Renal pelvis (tissue), 4 donors: ENCODE results near the gene PRIMA1. TPM values are rescaled to one million over a fixed set of nuclear protein-coding genes. Genes with fewer than 3 reads are reported as not detected.

Experiments used
- DNase-seq: peaks from one replicate; pipeline ENCODE4 v3.0.0-alpha.2; 2013
- polyA plus RNA-seq, 3 donors: library from polyadenylated mRNA; unstranded; fragments of 120-200 nt; gene quantifications; one replicate each; pipeline ENCODE4 v1.2.1, GENCODE V29; 2013; ENCODE audit not compliant: insufficient read length in 3 of 3

The PRIMA1 gene
- polyA plus RNA-seq, 3 donors = 1.4 to 1.6 (median 1.5) TPM

GRCh38 chr14:93683226-93683625 lies 105.1 kb downstream of the PRIMA1 start:
- no peak for DNase-seq

DNA sequence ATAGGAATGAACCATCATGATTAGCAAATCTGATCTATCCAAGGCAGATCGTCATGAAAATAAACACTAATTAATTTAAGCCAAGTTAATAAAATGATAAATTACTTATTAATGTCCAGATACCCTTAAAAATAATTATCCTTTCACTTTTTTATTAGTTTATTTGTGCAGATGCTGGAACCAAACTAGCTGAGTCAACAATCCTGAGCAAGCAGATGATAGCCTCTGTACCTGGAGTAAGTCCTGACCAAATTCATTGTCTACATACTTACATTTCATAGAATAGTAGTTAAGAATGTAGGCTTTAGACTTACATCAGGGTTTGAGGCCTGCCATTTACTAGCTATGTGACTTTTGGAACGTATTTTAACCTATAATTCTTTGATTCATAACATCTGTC lies 105.8 kb downstream of the PRIMA1 start:
- DNase-seq = no peak

GRCh38 chr14:93676416-93676958 lies 111.8 kb downstream of the PRIMA1 start:
- DNase-seq = no peak

DNA sequence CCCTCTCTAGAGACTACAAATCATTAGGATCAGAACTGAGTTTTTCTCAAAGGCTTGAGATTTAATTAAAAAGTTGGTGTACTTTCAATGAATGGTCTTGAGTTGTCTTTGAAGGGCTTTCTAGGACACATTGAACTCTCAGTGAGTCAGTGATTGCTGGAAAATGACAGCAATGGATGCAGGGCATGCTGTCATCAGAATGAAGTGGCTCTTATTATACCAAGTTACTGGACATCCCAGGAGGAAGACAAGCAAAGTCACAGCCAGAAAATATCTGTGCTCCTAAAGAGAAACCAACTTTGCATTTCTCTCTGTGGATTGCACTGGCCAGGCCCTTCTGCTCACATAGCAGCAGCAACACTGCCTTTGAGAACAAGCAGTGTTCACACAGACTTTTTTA lies 112.6 kb downstream of the PRIMA1 start:
- DNase-seq = no peak

DNA sequence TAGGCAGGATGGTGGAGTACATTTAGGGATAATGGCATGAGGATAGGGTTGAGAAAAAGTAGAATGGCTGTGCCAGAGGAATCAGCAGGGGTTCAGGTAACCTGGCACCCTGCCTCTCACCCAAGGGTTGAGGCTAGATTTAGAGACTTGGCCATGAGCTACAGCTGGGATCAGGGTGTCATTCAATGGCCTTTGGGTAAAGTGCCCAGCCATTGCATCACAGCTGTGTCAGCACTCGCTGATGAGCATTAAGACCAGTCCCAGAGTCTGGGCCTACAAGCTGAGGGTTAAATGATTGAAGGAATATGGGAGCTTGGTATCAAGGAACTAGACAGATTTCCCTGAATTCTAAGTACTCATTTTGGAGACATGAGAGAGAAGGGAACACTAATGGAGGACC lies 113.9 kb downstream of the PRIMA1 start:
- DNase-seq = no peak

DNA sequence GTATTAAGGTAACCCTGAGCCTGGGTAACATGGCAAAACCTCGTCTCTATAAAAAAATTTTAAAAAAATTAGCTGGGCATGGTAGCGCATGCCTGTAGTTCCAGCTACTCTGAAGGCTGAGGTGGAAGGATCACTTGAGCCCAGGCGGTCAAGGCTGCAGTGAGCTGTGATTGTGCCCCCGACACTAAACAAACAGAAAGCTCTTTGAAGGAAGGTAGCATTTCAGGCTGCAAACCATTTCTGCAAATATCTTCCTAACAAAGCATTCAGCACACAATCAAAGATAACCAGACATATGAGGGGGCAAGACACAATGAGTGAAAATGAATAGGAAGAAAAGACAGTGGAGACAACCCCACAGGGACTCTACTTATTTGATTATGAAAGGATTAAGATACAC lies 118.7 kb downstream of the PRIMA1 start:
- DNase-seq = no peak

Other genes with a start within 250 kb of the PRIMA1 start
- gene FAM181A, start 138.9 kb upstream of the PRIMA1 start, polyA plus RNA-seq = not detected
- under 1 TPM; 0.29 to 0.51 (median 0.37) TPM for gene ASB2, start 188.1 kb upstream of the PRIMA1 start, polyA plus RNA-seq
- not detected for gene CCDC197, start 208.8 kb upstream of the PRIMA1 start, polyA plus RNA-seq
- 1 to 10 TPM; 4.2 to 4.7 (median 4.7) TPM for gene OTUB2, start 237.9 kb upstream of the PRIMA1 start, polyA plus RNA-seq